ENCODE results near the gene HAGHL. TPM values are rescaled to one million over a fixed set of nuclear protein-coding genes. Genes with fewer than 3 reads are reported as not detected.

HAGHL gene
- total and polyA plus RNA-seq, 4 donors: 0.25 to 1.1 (median 0.49) TPM

DNA sequence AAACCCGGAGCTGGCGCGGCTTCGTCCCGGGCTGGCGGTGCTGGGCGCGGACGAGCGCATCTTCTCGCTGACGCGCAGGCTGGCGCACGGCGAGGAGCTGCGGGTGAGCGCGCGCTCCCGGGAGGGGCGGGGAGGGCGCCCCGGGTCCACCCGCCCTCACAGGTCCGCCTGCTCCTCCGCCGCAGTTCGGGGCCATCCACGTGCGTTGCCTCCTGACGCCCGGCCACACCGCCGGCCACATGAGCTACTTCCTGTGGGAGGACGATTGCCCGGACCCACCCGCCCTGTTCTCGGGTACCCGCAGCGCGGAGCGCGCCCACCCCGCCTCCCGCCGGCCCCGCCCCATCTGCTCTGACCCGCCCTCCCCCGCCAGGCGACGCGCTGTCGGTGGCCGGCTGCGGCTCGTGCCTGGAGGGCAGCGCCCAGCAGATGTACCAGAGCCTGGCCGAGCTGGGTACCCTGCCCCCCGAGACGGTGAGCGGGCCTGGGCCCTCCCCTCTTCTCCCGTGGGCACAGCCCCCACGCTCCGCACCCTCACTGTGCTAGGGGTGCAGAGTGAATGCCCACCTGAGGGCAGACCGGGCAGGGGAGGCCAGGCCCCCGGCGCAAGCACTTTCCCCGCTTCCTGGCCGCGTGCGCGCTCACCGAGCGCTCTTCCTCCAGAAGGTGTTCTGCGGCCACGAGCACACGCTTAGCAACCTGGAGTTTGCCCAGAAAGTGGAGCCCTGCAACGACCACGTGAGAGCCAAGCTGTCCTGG is 1.4 kb downstream of the HAGHL start:
- 2% methylated on average over 80 of the region's 80 CpGs for WGBS
- Histone ChIP-seq H3K4me1 (ENCODE audit: control insufficient read depth in 4 of 4, insufficient read depth in 4 of 4, low read length in 3 of 4) (peaks cover 8 to 19% (median 14%) of the 10 kb centered on the region in 4 donors), H3K9ac (ENCODE audit: low read depth in 1 of 2, low read length in 2 of 2) (no peak overlapping the region), H3K27me3 (ENCODE audit: control insufficient read depth in 4 of 4, insufficient read depth in 4 of 4, low read length in 3 of 4) (peaks cover 0 to 2% (median 0%) of the 10 kb centered on the region in 4 donors), H3K36me3 (ENCODE audit: control insufficient read depth in 4 of 4, insufficient read depth in 3 of 4, low read depth in 1 of 4, low read length in 3 of 4) (peaks cover 0 to 14% (median 2%) of the 10 kb centered on the region in 4 donors), H3K9me3 (ENCODE audit: control insufficient read depth in 4 of 4, low read length in 3 of 4) (no peaks in the 10 kb centered on the region), H3K27ac (ENCODE audit: low read depth in 1 of 2, low read length in 2 of 2) (no peak overlapping the region), H3K4me3 (ENCODE audit: low read depth in 1 of 3, low read length in 3 of 3) (peak overlapping the region in 1 of 3 donors; percentile 43)
- DNase-seq (ENCODE audit: low spot score): peak; percentile 69
- TF ChIP-seq YY1 (IDR thresholded peaks at IDR 0.05) (no peak), SP1 (IDR thresholded peaks at IDR 0.05) (no peak), RAD21 (IDR thresholded peaks at IDR 0.05) (no peak), NR2F2 (IDR thresholded peaks at IDR 0.05) (no peak), RXRA (IDR thresholded peaks at IDR 0.05) (no peak), TAF1 (conservative IDR thresholded peaks at IDR 0.05) (no peak), GABPA (IDR thresholded peaks at IDR 0.05 in 1 of 2, conservative IDR thresholded peaks at IDR 0.05 in 1 of 2) (no peak), JUND (IDR thresholded peaks at IDR 0.05) (no peak), HNF4G (IDR thresholded peaks at IDR 0.05) (no peak), FOXA1 (IDR thresholded peaks at IDR 0.05) (no peak), HNF4A (conservative IDR thresholded peaks at IDR 0.05) (no peak), EGR1 (IDR thresholded peaks at IDR 0.05; ENCODE audit: low read depth in 2 of 2) (no peak), FOXA2 (IDR thresholded peaks at IDR 0.05) (no peak)
- TF ChIP-seq, protein P1, sequence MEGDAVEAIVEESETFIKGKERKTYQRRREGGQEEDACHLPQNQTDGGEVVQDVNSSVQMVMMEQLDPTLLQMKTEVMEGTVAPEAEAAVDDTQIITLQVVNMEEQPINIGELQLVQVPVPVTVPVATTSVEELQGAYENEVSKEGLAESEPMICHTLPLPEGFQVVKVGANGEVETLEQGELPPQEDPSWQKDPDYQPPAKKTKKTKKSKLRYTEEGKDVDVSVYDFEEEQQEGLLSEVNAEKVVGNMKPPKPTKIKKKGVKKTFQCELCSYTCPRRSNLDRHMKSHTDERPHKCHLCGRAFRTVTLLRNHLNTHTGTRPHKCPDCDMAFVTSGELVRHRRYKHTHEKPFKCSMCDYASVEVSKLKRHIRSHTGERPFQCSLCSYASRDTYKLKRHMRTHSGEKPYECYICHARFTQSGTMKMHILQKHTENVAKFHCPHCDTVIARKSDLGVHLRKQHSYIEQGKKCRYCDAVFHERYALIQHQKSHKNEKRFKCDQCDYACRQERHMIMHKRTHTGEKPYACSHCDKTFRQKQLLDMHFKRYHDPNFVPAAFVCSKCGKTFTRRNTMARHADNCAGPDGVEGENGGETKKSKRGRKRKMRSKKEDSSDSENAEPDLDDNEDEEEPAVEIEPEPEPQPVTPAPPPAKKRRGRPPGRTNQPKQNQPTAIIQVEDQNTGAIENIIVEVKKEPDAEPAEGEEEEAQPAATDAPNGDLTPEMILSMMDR (IDR thresholded peaks at IDR 0.05; ENCODE audit: low read depth, low read length, missing input control): no peak
- TF ChIP-seq, protein P2, sequence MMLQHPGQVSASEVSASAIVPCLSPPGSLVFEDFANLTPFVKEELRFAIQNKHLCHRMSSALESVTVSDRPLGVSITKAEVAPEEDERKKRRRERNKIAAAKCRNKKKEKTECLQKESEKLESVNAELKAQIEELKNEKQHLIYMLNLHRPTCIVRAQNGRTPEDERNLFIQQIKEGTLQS (IDR thresholded peaks at IDR 0.05): no peak
- TF ChIP-seq, protein P3, sequence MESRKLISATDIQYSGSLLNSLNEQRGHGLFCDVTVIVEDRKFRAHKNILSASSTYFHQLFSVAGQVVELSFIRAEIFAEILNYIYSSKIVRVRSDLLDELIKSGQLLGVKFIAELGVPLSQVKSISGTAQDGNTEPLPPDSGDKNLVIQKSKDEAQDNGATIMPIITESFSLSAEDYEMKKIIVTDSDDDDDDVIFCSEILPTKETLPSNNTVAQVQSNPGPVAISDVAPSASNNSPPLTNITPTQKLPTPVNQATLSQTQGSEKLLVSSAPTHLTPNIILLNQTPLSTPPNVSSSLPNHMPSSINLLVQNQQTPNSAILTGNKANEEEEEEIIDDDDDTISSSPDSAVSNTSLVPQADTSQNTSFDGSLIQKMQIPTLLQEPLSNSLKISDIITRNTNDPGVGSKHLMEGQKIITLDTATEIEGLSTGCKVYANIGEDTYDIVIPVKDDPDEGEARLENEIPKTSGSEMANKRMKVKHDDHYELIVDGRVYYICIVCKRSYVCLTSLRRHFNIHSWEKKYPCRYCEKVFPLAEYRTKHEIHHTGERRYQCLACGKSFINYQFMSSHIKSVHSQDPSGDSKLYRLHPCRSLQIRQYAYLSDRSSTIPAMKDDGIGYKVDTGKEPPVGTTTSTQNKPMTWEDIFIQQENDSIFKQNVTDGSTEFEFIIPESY (IDR thresholded peaks at IDR 0.05): no peak
- TF ChIP-seq, protein P4, sequence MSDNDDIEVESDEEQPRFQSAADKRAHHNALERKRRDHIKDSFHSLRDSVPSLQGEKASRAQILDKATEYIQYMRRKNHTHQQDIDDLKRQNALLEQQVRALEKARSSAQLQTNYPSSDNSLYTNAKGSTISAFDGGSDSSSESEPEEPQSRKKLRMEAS (IDR thresholded peaks at IDR 0.05): no peak
- TF ChIP-seq, protein P5, sequence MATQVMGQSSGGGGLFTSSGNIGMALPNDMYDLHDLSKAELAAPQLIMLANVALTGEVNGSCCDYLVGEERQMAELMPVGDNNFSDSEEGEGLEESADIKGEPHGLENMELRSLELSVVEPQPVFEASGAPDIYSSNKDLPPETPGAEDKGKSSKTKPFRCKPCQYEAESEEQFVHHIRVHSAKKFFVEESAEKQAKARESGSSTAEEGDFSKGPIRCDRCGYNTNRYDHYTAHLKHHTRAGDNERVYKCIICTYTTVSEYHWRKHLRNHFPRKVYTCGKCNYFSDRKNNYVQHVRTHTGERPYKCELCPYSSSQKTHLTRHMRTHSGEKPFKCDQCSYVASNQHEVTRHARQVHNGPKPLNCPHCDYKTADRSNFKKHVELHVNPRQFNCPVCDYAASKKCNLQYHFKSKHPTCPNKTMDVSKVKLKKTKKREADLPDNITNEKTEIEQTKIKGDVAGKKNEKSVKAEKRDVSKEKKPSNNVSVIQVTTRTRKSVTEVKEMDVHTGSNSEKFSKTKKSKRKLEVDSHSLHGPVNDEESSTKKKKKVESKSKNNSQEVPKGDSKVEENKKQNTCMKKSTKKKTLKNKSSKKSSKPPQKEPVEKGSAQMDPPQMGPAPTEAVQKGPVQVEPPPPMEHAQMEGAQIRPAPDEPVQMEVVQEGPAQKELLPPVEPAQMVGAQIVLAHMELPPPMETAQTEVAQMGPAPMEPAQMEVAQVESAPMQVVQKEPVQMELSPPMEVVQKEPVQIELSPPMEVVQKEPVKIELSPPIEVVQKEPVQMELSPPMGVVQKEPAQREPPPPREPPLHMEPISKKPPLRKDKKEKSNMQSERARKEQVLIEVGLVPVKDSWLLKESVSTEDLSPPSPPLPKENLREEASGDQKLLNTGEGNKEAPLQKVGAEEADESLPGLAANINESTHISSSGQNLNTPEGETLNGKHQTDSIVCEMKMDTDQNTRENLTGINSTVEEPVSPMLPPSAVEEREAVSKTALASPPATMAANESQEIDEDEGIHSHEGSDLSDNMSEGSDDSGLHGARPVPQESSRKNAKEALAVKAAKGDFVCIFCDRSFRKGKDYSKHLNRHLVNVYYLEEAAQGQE (IDR thresholded peaks at IDR 0.05): no peak

Measured in liver (tissue), 9 donors.